Measurements from ENCODE around the gene CCDC178.
"Not testable (repeated sequence)": the region's sequence is repeated elsewhere in the genome, so short reads cannot be mapped to it uniquely, and the experiment has no call there.

The CCDC178 gene

GRCh38 chr18:33355263-33355662 is 85.3 kb downstream of the CCDC178 start:
- DNase-seq (ENCODE audit: low read depth in 2 of 2) = no peak

GRCh38 chr18:33350256-33350655 is 90.3 kb downstream of the CCDC178 start:
- no peak for DNase-seq (ENCODE audit: low read depth in 2 of 2)

GRCh38 chr18:33339733-33340132 is 100.8 kb downstream of the CCDC178 start:
- DNase-seq (ENCODE audit: low read depth in 2 of 2) = not testable (repeated sequence)

GRCh38 chr18:33334781-33335180 is 105.7 kb downstream of the CCDC178 start:
- no peak for DNase-seq (ENCODE audit: low read depth in 2 of 2)

- no peak for DNase-seq (ENCODE audit: low read depth in 2 of 2)
These were observed 109.8 kb downstream of the CCDC178 start for GRCh38 chr18:33330711-33331110.

GRCh38 chr18:33326975-33327374 is 113.5 kb downstream of the CCDC178 start:
- no peak for DNase-seq (ENCODE audit: low read depth in 2 of 2)

- no peak for DNase-seq (ENCODE audit: low read depth in 2 of 2)
These were observed 122.9 kb downstream of the CCDC178 start for GRCh38 chr18:33317640-33318039.

GRCh38 chr18:33316146-33316587 is 124.4 kb downstream of the CCDC178 start:
- DNase-seq (ENCODE audit: low read depth in 2 of 2) = no peak

GRCh38 chr18:33307520-33307919 is 133.0 kb downstream of the CCDC178 start:
- DNase-seq (ENCODE audit: low read depth in 2 of 2) = no peak

- DNase-seq (ENCODE audit: low read depth in 2 of 2) = no peak
These were observed 136.2 kb downstream of the CCDC178 start for GRCh38 chr18:33304277-33304676.

GRCh38 chr18:33291539-33291938 is 149.0 kb downstream of the CCDC178 start:
- no peak for DNase-seq (ENCODE audit: low read depth in 2 of 2)

GRCh38 chr18:33288082-33288716 is 152.3 kb downstream of the CCDC178 start:
- no peak for DNase-seq (ENCODE audit: low read depth in 2 of 2)

GRCh38 chr18:33282709-33283333 is 157.7 kb downstream of the CCDC178 start:
- no peak for DNase-seq (ENCODE audit: low read depth in 2 of 2)

GRCh38 chr18:33282142-33282541 is 158.4 kb downstream of the CCDC178 start:
- DNase-seq (ENCODE audit: low read depth in 2 of 2) = no peak

GRCh38 chr18:33277431-33277830 is 163.1 kb downstream of the CCDC178 start:
- DNase-seq (ENCODE audit: low read depth in 2 of 2) = no peak

- no peak for DNase-seq (ENCODE audit: low read depth in 2 of 2)
These were observed 164.7 kb downstream of the CCDC178 start for GRCh38 chr18:33275843-33276242.

- no peak for DNase-seq (ENCODE audit: low read depth in 2 of 2)
These were observed 170.2 kb downstream of the CCDC178 start for GRCh38 chr18:33270297-33270696.

- no peak for DNase-seq (ENCODE audit: low read depth in 2 of 2)
These were observed 171.3 kb downstream of the CCDC178 start for GRCh38 chr18:33269223-33269622.

GRCh38 chr18:33264566-33264965 is 176.0 kb downstream of the CCDC178 start:
- no peak for DNase-seq (ENCODE audit: low read depth in 2 of 2)

GRCh38 chr18:33239298-33239697 is 201.2 kb downstream of the CCDC178 start:
- DNase-seq (ENCODE audit: low read depth in 2 of 2) = no peak

GRCh38 chr18:33232318-33232626 is 208.2 kb downstream of the CCDC178 start:
- no peak for DNase-seq (ENCODE audit: low read depth in 2 of 2)

- peak; percentile 5 to 47 for DNase-seq (ENCODE audit: low read depth in 2 of 2)
These were observed 208.8 kb downstream of the CCDC178 start for GRCh38 chr18:33231474-33232317.

- no peak for DNase-seq (ENCODE audit: low read depth in 2 of 2)
These were observed 228.2 kb downstream of the CCDC178 start for GRCh38 chr18:33212363-33212762.
